Measurements from ENCODE around the gene DLST.

DNA sequence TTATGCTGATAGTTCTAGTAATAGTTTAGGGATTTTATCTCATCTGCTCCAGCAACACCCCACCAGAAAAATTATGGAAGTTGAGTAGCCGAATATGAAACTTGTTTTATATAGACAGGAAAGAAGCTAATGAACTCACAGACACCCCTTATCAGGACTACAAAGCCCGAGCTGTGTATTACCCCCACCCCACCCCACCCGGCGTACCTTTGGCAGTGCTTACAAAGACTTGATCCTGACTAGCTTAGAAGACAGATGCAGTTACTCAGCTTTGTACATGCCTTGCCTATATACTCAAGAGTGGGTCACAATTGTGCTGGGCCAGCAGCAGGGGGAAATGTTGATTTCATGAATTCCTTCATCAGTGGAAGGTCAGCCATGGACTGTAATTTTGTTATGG, 28.1 kb upstream of the DLST start:
- TF ChIP-seq EZH2 (IDR thresholded peaks at IDR 0.05; ENCODE audit: low read length): no peak
- TF ChIP-seq, protein P1, sequence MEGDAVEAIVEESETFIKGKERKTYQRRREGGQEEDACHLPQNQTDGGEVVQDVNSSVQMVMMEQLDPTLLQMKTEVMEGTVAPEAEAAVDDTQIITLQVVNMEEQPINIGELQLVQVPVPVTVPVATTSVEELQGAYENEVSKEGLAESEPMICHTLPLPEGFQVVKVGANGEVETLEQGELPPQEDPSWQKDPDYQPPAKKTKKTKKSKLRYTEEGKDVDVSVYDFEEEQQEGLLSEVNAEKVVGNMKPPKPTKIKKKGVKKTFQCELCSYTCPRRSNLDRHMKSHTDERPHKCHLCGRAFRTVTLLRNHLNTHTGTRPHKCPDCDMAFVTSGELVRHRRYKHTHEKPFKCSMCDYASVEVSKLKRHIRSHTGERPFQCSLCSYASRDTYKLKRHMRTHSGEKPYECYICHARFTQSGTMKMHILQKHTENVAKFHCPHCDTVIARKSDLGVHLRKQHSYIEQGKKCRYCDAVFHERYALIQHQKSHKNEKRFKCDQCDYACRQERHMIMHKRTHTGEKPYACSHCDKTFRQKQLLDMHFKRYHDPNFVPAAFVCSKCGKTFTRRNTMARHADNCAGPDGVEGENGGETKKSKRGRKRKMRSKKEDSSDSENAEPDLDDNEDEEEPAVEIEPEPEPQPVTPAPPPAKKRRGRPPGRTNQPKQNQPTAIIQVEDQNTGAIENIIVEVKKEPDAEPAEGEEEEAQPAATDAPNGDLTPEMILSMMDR (optimal IDR thresholded peaks at IDR 0.05 in 1 of 3, IDR thresholded peaks at IDR 0.05 in 1 of 3, conservative IDR thresholded peaks at IDR 0.05 in 1 of 3; ENCODE audit: extremely low read depth in 1 of 3, insufficient read depth in 2 of 3, low read length in 3 of 3): no peak
